ENCODE measurements around the gene FSTL3. TPM values are rescaled to one million over a fixed set of nuclear protein-coding genes. Genes with fewer than 3 reads are reported as not detected.
A peak's percentile ranks its signal among the peaks of the same experiment; 100 is the strongest.

The FSTL3 gene
- total RNA-seq, 1 experiment from 2014 or later, result 32.5 TPM

DNA sequence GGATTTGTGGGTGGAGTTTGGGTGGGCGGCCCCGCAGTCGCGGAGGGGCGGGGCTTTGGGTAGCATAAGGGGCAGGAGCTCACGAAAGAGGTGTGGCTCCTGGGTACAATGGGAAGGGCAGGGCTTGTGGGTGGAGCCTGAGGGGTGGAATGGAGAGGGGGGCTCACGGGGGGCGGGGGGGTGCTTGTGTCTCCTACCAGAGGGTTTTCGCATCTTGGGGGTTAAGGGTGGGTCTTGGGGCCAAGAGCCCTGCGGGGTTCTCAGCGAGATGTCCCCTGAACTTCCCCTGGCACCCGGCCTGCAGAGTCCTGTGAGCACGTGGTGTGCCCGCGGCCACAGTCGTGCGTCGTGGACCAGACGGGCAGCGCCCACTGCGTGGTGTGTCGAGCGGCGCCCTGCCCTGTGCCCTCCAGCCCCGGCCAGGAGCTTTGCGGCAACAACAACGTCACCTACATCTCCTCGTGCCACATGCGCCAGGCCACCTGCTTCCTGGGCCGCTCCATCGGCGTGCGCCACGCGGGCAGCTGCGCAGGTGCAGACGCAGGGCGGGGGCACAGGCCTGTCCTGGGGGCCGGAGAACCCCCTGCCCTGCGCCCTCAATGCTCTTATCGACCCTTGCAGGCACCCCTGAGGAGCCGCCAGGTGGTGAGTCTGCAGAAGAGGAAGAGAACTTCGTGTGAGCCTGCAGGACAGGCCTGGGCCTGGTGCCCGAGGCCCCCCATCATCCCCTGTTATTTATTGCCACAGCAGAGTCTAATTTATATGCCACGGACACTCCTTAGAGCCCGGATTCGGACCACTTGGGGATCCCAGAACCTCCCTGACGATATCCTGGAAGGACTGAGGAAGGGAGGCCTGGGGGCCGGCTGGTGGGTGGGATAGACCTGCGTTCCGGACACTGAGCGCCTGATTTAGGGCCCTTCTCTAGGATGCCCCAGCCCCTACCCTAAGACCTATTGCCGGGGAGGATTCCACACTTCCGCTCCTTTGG, 5.1 kb downstream of the FSTL3 start:
- no peak for DNase-seq (ENCODE audit: low read depth, low spot score)
- POLR2A ChIA-PET, result no interaction called here
- Histone ChIP-seq H3K27me3 (ENCODE audit: control insufficient read depth, insufficient read depth, low read length) (no peaks in the 10 kb centered on the region), H3K4me3 (ENCODE audit: low read depth in 2 of 2, low read length in 2 of 2) (peak overlapping the region; percentile 43 to 71), H3K4me1 (ENCODE audit: control insufficient read depth, insufficient read depth, low read length) (peaks cover 16% of the 10 kb centered on the region), H3K36me3 (ENCODE audit: control insufficient read depth, insufficient read depth, low read length) (no peaks in the 10 kb centered on the region), H3K9me3 (ENCODE audit: control insufficient read depth, insufficient read depth, low read depth, low read length) (no peaks in the 10 kb centered on the region), H3K27ac (ENCODE audit: low read length) (peak overlapping the region; percentile 85)
- no TSS peak for BruUV-seq (replicated peaks)
- in situ Hi-C loops (cut with HindIII; ENCODE audit: low pct_unique_long_range_greater_than_20kb, low sequenced_read_pairs) (no loop called here), intact Hi-C loops (cut with micrococcal nuclease; ENCODE audit: unreplicated experiment) (no loop called here)
- no peak; the same call in 1 of the 2 replicates for ATAC-seq
- TF ChIP-seq TCF7L2 (IDR thresholded peaks at IDR 0.05; ENCODE audit: low read depth, low read length), result no peak
- TF ChIP-seq, protein P1, sequence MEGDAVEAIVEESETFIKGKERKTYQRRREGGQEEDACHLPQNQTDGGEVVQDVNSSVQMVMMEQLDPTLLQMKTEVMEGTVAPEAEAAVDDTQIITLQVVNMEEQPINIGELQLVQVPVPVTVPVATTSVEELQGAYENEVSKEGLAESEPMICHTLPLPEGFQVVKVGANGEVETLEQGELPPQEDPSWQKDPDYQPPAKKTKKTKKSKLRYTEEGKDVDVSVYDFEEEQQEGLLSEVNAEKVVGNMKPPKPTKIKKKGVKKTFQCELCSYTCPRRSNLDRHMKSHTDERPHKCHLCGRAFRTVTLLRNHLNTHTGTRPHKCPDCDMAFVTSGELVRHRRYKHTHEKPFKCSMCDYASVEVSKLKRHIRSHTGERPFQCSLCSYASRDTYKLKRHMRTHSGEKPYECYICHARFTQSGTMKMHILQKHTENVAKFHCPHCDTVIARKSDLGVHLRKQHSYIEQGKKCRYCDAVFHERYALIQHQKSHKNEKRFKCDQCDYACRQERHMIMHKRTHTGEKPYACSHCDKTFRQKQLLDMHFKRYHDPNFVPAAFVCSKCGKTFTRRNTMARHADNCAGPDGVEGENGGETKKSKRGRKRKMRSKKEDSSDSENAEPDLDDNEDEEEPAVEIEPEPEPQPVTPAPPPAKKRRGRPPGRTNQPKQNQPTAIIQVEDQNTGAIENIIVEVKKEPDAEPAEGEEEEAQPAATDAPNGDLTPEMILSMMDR (IDR thresholded peaks at IDR 0.05), result no peak
- no peak for TF ChIP-seq POLR2AphosphoS5 (IDR thresholded peaks at IDR 0.05; ENCODE audit: low read depth, low read length)
- TF ChIP-seq SIN3A (IDR thresholded peaks at IDR 0.05; ENCODE audit: borderline replicate concordance, insufficient read depth, low read depth, low read length), result no peak
- TF ChIP-seq, protein P2, sequence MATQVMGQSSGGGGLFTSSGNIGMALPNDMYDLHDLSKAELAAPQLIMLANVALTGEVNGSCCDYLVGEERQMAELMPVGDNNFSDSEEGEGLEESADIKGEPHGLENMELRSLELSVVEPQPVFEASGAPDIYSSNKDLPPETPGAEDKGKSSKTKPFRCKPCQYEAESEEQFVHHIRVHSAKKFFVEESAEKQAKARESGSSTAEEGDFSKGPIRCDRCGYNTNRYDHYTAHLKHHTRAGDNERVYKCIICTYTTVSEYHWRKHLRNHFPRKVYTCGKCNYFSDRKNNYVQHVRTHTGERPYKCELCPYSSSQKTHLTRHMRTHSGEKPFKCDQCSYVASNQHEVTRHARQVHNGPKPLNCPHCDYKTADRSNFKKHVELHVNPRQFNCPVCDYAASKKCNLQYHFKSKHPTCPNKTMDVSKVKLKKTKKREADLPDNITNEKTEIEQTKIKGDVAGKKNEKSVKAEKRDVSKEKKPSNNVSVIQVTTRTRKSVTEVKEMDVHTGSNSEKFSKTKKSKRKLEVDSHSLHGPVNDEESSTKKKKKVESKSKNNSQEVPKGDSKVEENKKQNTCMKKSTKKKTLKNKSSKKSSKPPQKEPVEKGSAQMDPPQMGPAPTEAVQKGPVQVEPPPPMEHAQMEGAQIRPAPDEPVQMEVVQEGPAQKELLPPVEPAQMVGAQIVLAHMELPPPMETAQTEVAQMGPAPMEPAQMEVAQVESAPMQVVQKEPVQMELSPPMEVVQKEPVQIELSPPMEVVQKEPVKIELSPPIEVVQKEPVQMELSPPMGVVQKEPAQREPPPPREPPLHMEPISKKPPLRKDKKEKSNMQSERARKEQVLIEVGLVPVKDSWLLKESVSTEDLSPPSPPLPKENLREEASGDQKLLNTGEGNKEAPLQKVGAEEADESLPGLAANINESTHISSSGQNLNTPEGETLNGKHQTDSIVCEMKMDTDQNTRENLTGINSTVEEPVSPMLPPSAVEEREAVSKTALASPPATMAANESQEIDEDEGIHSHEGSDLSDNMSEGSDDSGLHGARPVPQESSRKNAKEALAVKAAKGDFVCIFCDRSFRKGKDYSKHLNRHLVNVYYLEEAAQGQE (IDR thresholded peaks at IDR 0.05; ENCODE audit: insufficient read depth in 1 of 2, low read depth in 2 of 2, low read length in 1 of 2), result no peak
- CTCF ChIA-PET, result no interaction called here

DNA sequence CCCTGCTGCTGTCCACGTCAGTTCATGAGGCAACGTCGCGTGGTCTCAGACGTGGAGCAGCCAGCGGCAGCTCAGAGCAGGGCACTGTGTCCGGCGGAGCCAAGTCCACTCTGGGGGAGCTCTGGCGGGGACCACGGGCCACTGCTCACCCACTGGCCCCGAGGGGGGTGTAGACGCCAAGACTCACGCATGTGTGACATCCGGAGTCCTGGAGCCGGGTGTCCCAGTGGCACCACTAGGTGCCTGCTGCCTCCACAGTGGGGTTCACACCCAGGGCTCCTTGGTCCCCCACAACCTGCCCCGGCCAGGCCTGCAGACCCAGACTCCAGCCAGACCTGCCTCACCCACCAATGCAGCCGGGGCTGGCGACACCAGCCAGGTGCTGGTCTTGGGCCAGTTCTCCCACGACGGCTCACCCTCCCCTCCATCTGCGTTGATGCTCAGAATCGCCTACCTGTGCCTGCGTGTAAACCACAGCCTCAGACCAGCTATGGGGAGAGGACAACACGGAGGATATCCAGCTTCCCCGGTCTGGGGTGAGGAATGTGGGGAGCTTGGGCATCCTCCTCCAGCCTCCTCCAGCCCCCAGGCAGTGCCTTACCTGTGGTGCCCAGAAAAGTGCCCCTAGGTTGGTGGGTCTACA, 6.6 kb downstream of the FSTL3 start:
- intact Hi-C loops (cut with micrococcal nuclease; ENCODE audit: unreplicated experiment) (no loop called here), in situ Hi-C loops (cut with HindIII; ENCODE audit: low pct_unique_long_range_greater_than_20kb, low sequenced_read_pairs) (no loop called here)
- ATAC-seq (no peak), DNase-seq (ENCODE audit: low read depth, low spot score) (no peak)
- Histone ChIP-seq H3K9me3 (ENCODE audit: control insufficient read depth, insufficient read depth, low read depth, low read length) (no peaks in the 10 kb centered on the region), H3K36me3 (ENCODE audit: control insufficient read depth, insufficient read depth, low read length) (no peaks in the 10 kb centered on the region), H3K4me3 (ENCODE audit: low read depth in 2 of 2, low read length in 2 of 2) (no peak overlapping the region), H3K4me1 (ENCODE audit: control insufficient read depth, insufficient read depth, low read length) (peaks cover 13% of the 10 kb centered on the region), H3K27me3 (ENCODE audit: control insufficient read depth, insufficient read depth, low read length) (no peaks in the 10 kb centered on the region), H3K27ac (ENCODE audit: low read length) (no peak overlapping the region)
- POLR2A ChIA-PET, result no interaction called here
- CTCF ChIA-PET, result no interaction called here
- TF ChIP-seq, protein P2 (IDR thresholded peaks at IDR 0.05; ENCODE audit: insufficient read depth in 1 of 2, low read depth in 2 of 2, low read length in 1 of 2), result no peak
- no TSS peak for BruUV-seq (replicated peaks)

Measured in Panc1 (cell line).